Uterine smooth muscle cell (primary cell): ENCODE measurements around the gene DNAI7. TPM values are rescaled to one million over a fixed set of nuclear protein-coding genes. Genes with fewer than 3 reads are reported as not detected.

Source experiments
- total RNA-seq: library from RNA; depleted of rRNA; stranded (reverse); fragments of >200 nt; gene quantifications from 2 replicates; pipeline ENCODE4 v1.2.3, GENCODE V29; 2014

The DNAI7 gene, protein sequence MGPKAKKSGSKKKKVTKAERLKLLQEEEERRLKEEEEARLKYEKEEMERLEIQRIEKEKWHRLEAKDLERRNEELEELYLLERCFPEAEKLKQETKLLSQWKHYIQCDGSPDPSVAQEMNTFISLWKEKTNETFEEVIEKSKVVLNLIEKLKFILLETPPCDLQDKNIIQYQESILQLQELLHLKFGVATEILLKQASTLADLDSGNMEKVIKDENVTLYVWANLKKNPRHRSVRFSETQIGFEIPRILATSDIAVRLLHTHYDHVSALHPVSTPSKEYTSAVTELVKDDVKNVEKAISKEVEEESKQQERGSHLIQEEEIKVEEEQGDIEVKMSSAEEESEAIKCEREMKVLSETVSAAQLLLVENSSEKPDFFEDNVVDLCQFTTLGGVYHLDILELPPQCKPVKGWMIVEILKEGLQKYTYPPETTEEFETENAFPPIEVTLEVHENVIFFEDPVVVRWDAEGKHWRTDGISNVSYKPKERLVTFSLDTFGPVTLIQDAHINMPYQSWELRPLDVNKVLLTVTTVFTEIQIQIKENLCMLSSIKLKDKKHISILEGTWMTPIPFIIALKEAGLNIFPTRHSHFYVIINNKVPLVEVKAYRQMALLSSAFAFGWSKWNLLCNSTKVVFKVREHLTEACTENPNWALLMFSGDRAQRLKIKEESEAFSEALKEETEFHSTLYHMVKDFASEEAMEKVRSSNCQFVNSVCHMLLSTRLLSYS
- 0.11 and 0.25 TPM in 2 replicates for total RNA-seq

DNA sequence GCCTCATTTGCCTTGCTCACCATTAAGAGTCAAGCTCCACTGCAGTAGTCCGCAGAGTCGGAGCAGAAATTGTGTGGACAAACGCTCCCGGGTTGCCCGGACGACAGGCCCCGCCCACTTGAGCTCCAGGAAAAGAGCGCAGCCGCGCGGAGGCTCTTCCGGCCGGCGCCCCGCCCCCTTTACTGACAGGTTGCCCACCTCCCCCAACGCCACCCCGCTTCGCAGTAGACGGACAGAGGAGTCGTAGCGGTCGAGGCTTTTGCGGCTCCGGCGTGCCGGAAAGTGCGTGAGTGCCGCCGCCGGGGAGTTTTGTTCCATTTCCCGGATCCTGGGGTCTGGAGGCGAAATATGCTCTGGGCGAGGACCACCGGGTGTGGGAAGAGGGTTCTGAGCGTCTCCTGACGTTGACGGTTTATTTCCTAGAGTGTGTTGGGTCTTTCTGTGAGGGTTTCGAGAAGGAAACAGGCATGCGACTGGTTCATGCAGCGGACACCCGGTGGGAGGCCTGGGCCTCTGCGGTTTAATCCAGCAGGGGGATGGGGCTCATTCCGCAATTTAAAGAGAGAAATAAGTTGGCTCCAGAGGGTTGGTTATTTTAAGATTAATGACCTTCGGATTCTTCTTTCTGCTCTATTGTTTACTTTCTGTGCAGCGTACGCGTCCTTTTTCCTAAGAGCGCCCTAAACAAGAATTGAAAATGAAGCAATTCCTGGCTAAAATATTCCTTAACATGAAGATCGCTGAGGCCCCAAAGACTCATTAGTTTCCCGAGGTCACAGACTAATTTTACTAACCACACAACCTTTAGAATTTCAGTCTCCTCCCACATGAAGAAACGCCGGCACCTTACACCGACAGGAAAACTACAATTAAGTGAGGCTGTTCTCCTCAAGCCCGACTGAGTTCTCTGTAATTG lies at the start of gene DNAI7, which contains the start of gene ETFRF1:
Gene DNAI7, minus strand, starts transcription at position 105 of the 916 bp plus-strand sequence. Its CDS starts 82 bp downstream, at position 23.
Gene ETFRF1, plus strand, starts transcription at position 182 of the 916 bp plus-strand sequence. CDS start 8,720 bp downstream, outside the sequence.

Other genes with a start within 250 kb of the DNAI7 start
- 243 and 281 TPM in 2 replicates for gene BCAT1, start 246.1 kb downstream of the DNAI7 start, total RNA-seq
- gene ETFRF1, start 77 bp upstream of the DNAI7 start, total RNA-seq = 15.8 and 18.7 TPM in 2 replicates
- gene KRAS, start 55.8 kb upstream of the DNAI7 start, total RNA-seq = 14.1 and 16.8 TPM in 2 replicates